Panc1 (cell line): Measurements from ENCODE around the gene C3orf80. TPM values are rescaled to one million over a fixed set of nuclear protein-coding genes. Genes with fewer than 3 reads are reported as not detected.
"Not testable (repeated sequence)": the region's sequence is repeated elsewhere in the genome, so short reads cannot be mapped to it uniquely, and the experiment has no call there.

Experiments
- ATAC-seq: fragments of 200-7000 bp; cut with Tn5 transposase; 2 replicates; pipeline ENCODE4 v1.9.1; 2020; ENCODE audit warnings: mild to moderate bottlenecking, moderate library complexity
- Bru-seq: library from RNA; stranded (reverse); fragments of 400-500 nt; gene quantifications from one replicate; lab custom pipeline; 2021; lab: Mats Ljungman, UMichigan
- BruChase-seq, 2 experiments: library from RNA; stranded (reverse); fragments of 400-500 nt; gene quantifications; one replicate each; lab custom pipeline; 2021; lab: Mats Ljungman, UMichigan
- BruUV-seq: library from RNA; stranded (reverse); fragments of 400-500 nt; replicated peaks from 2 replicates; lab custom pipeline; 2021; lab: Mats Ljungman, UMichigan
- CTCF ChIA-PET: fragments of 300-600 bp; sonication (Branson Sonifier 250); formaldehyde crosslinking; loops from one replicate; lab custom pipeline; 2022; ENCODE audit warnings: antibody characterized with exemption; lab: Charles Lee
- POLR2A ChIA-PET: fragments of 300-600 bp; sonication (Branson Sonifier 250); formaldehyde crosslinking; loops from one replicate; lab custom pipeline; 2022; ENCODE audit warnings: antibody characterized with exemption; lab: Charles Lee
- DNase-seq: peaks from one replicate; pipeline ENCODE4 v3.0.0-alpha.2; 2010; ENCODE audit warnings: low read depth, low spot score
- H3K27ac ChIP-seq: 2 replicates; pipeline ENCODE4 v1.5.1; 2011; ENCODE audit warnings: mild to moderate bottlenecking, low read length, inconsistent platforms
- H3K27me3 ChIP-seq: fragments of 200-500 bp; sonication (Bioruptor generic); 2 replicates; pipeline ENCODE4 v1.6.0; 2014; ENCODE audit warnings: low read length, inconsistent platforms; ENCODE audit not compliant: control insufficient read depth, insufficient read depth
- H3K36me3 ChIP-seq: fragments of 200-500 bp; sonication (Bioruptor generic); 2 replicates; pipeline ENCODE4 v1.5.1; 2014; ENCODE audit warnings: inconsistent platforms, mild to moderate bottlenecking, low read length, moderate library complexity; ENCODE audit not compliant: control insufficient read depth, insufficient read depth
- H3K4me1 ChIP-seq: 2 replicates; pipeline ENCODE4 v1.5.1; 2011; ENCODE audit warnings: inconsistent platforms, mild to moderate bottlenecking, low read length, moderate library complexity; ENCODE audit not compliant: control insufficient read depth, insufficient read depth
- H3K4me3 ChIP-seq, 2 experiments: 2 replicates each; pipeline ENCODE4 v1.5.1; 2011 to 2012; ENCODE audit warnings: low read depth in 2 of 2, low read length in 2 of 2, mild to moderate bottlenecking in 2 of 2, inconsistent platforms in 1 of 2, moderate library complexity in 1 of 2
- H3K9me3 ChIP-seq: fragments of 200-500 bp; sonication (Bioruptor generic); 2 replicates; pipeline ENCODE4 v1.5.1; 2014; ENCODE audit warnings: low read depth, mild to moderate bottlenecking, inconsistent platforms, low read length, moderate library complexity; ENCODE audit not compliant: control insufficient read depth, insufficient read depth
- POLR2AphosphoS5 ChIP-seq: IDR thresholded peaks from 2 replicates; pipeline ENCODE4 v1.6.1; 2012; ENCODE audit warnings: mild to moderate bottlenecking, low read depth, low read length, moderate library complexity
- SIN3A ChIP-seq: IDR thresholded peaks from 2 replicates; pipeline ENCODE4 v1.6.1; 2012; ENCODE audit warnings: low read depth, mild to moderate bottlenecking, low read length, moderate library complexity, borderline replicate concordance; ENCODE audit not compliant: insufficient read depth
- TCF7L2 ChIP-seq: IDR thresholded peaks from 2 replicates; pipeline ENCODE4 v1.6.1; 2011; ENCODE audit warnings: mild to moderate bottlenecking, low read depth, low read length, inconsistent platforms
- in situ Hi-C: cut with HindIII; loops from 2 replicates; pipeline ENCODE4 v1.10.0; 2016; ENCODE audit warnings: low sequenced_read_pairs, low pct_unique_long_range_greater_than_20kb
- intact Hi-C: fragments of 100-400 bp; cut with micrococcal nuclease; formaldehyde crosslinking; loops from one replicate; pipeline ENCODE4 v1.10.0; 2022; ENCODE audit not compliant: unreplicated experiment
- long read RNA-seq: library from polyadenylated mRNA; unstranded; transcript quantifications from one replicate; pipeline ENCODE4 v2.0.0, GENCODE V29; 2021; ENCODE audit not compliant: unreplicated experiment
- polyA plus RNA-seq: library from polyadenylated mRNA; unstranded; fragments of >200 nt; gene quantifications from one replicate; pipeline ENCODE4 v1.2.1, GENCODE V29; 2012; ENCODE audit warnings: missing spikeins; ENCODE audit not compliant: insufficient read length
- total RNA-seq: library from RNA; stranded (reverse); gene quantifications from one replicate; pipeline ENCODE4 v1.2.1, GENCODE V29; 2021; ENCODE audit not compliant: unreplicated experiment
- TF ChIP-seq, protein P1 (sequence below), 2 experiments: IDR thresholded peaks; 2 replicates each; pipeline ENCODE4 v1.6.1; 2011 to 2012; ENCODE audit warnings: low read depth in 2 of 2, control low read depth in 1 of 2, low read length in 1 of 2, mild to moderate bottlenecking in 1 of 2, moderate library complexity in 1 of 2; ENCODE audit not compliant: insufficient read depth in 1 of 2
- TF ChIP-seq, protein P2 (sequence below): fragments of 450-650 bp; IDR thresholded peaks from 2 replicates; pipeline ENCODE4 v1.5.1; 2017; ENCODE audit warnings: mild to moderate bottlenecking

C3orf80 gene
- 0.05 TPM for total RNA-seq
- polyA plus RNA-seq = 0.16 TPM
- Bru-seq, nascent RNA = not detected
- percentile 21 among the genes with signal in this experiment for BruChase-seq, experiment 1, labeled RNA remaining after a 2-hour chase
- BruChase-seq, experiment 2, labeled RNA remaining after a 6-hour chase = percentile 23 among the genes with signal in this experiment
- long read RNA-seq = 0 reads

GRCh38 chr3:160225176-160226025, at the start of gene C3orf80:
C3orf80 (plus strand) TSS chr3:160225422; CDS start chr3:160225636, 214 bp downstream.
- H3K4me3 ChIP-seq = peak within 1 kb of the TSS; percentile 44 to 48
- 0 out of 2 replicates have a peak, but pooled peaks cover 3% of the 10 kb centered on the region for H3K4me1 ChIP-seq
- TF ChIP-seq, protein P1, sequence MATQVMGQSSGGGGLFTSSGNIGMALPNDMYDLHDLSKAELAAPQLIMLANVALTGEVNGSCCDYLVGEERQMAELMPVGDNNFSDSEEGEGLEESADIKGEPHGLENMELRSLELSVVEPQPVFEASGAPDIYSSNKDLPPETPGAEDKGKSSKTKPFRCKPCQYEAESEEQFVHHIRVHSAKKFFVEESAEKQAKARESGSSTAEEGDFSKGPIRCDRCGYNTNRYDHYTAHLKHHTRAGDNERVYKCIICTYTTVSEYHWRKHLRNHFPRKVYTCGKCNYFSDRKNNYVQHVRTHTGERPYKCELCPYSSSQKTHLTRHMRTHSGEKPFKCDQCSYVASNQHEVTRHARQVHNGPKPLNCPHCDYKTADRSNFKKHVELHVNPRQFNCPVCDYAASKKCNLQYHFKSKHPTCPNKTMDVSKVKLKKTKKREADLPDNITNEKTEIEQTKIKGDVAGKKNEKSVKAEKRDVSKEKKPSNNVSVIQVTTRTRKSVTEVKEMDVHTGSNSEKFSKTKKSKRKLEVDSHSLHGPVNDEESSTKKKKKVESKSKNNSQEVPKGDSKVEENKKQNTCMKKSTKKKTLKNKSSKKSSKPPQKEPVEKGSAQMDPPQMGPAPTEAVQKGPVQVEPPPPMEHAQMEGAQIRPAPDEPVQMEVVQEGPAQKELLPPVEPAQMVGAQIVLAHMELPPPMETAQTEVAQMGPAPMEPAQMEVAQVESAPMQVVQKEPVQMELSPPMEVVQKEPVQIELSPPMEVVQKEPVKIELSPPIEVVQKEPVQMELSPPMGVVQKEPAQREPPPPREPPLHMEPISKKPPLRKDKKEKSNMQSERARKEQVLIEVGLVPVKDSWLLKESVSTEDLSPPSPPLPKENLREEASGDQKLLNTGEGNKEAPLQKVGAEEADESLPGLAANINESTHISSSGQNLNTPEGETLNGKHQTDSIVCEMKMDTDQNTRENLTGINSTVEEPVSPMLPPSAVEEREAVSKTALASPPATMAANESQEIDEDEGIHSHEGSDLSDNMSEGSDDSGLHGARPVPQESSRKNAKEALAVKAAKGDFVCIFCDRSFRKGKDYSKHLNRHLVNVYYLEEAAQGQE (IDR thresholded peaks at IDR 0.05; ENCODE audit: insufficient read depth in 1 of 2, low read depth in 2 of 2, low read length in 1 of 2) = no peak
- TF ChIP-seq, protein P2, sequence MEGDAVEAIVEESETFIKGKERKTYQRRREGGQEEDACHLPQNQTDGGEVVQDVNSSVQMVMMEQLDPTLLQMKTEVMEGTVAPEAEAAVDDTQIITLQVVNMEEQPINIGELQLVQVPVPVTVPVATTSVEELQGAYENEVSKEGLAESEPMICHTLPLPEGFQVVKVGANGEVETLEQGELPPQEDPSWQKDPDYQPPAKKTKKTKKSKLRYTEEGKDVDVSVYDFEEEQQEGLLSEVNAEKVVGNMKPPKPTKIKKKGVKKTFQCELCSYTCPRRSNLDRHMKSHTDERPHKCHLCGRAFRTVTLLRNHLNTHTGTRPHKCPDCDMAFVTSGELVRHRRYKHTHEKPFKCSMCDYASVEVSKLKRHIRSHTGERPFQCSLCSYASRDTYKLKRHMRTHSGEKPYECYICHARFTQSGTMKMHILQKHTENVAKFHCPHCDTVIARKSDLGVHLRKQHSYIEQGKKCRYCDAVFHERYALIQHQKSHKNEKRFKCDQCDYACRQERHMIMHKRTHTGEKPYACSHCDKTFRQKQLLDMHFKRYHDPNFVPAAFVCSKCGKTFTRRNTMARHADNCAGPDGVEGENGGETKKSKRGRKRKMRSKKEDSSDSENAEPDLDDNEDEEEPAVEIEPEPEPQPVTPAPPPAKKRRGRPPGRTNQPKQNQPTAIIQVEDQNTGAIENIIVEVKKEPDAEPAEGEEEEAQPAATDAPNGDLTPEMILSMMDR = peak; percentile 77
- no peaks in the 10 kb centered on the region for H3K36me3 ChIP-seq
- no peaks in the 10 kb centered on the region for H3K9me3 ChIP-seq
- H3K27ac ChIP-seq = no peak within 1 kb of the TSS
- POLR2A ChIA-PET = no interaction called here
- in situ Hi-C loops = no loop called here
- peaks cover 54% of the 10 kb centered on the region for H3K27me3 ChIP-seq
- BruUV-seq = no TSS peak
- peak; percentile 90 for ATAC-seq
- intact Hi-C loops = no loop called here
- DNase-seq = no peak
- CTCF ChIA-PET = no interaction called here

DNA sequence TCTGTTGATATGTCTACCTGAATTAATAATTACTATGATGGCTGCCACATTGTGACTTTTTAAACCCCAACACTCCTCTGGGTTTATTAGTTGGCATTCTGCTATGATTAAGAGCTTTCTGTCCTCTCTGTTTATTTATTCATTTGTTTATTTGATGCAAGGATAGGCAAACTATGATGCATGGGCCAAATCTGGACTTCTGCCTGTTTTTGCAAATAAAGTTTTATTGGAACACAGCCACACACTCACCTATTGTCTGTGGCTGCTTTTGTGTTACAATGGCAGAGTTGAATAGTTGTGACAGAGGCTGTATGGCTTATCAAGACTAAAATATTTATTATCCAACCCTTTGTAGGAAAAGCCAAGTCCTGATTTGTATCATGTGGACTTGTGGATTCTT, 48.3 kb upstream of the C3orf80 start:
- Histone ChIP-seq H3K36me3 (no peaks in the 10 kb centered on the region), H3K4me1 (no peaks in the 10 kb centered on the region), H3K9me3 (no peaks in the 10 kb centered on the region), H3K27me3 (no peaks in the 10 kb centered on the region), H3K4me3 (no peak overlapping the region), H3K27ac (no peak overlapping the region)
- intact Hi-C loops = no loop called here
- TF ChIP-seq TCF7L2 = no peak
- no peak for TF ChIP-seq SIN3A
- TF ChIP-seq, protein P2 = no peak
- no peak for TF ChIP-seq POLR2AphosphoS5
- TF ChIP-seq, protein P1 (IDR thresholded peaks at IDR 0.05; ENCODE audit: insufficient read depth in 1 of 2, low read depth in 2 of 2, low read length in 1 of 2) = no peak
- ATAC-seq (no peak), DNase-seq (no peak)
- BruUV-seq = no TSS peak
- ChIA-PET POLR2A (no interaction called here), CTCF (interaction anchor here (0.5 kb wide), 1 partner anchor 95 kb away, joined by 4 read pairs; no protein-coding TSS in a partner anchor)
- in situ Hi-C loops = no loop called here

DNA sequence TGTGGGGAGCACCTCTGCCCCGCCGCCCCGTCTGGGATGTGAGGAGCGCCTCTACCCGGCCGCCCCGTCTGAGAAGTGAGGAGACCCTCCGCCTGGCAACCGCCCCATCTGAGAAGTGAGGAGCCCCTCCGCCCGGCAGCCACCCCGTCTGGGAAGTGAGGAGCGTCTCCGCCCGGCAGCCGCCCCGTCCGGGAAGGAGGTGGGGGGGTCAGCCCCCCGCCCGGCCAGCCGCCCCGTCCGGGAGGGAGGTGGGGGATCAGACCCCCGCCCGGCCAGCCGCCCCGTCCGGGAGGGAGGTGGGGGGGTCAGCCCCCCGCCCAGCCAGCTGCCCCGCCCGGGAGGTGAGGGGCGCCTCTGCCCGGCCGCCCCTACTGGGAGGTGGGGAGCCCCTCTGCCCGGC, 46.6 kb upstream of the C3orf80 start:
- DNase-seq, H3K4me3 ChIP-seq, in situ Hi-C loops, CTCF ChIA-PET, H3K27ac ChIP-seq, H3K36me3 ChIP-seq, BruUV-seq, intact Hi-C loops, ATAC-seq, H3K27me3 ChIP-seq, POLR2A ChIA-PET, H3K9me3 ChIP-seq, H3K4me1 ChIP-seq: not testable (repeated sequence)
